Activated CD8-positive, alpha-beta T cell treated with anti-CD3 and anti-CD28 coated beads, Interleukin-2, amount 10 ng/mL, durations not matched to agents 7 days and 5 days (primary cell): ENCODE results near the gene REPS2. TPM values are rescaled to one million over a fixed set of nuclear protein-coding genes. Genes with fewer than 3 reads are reported as not detected.

Experiments
- ATAC-seq: fragments of 150-1000 bp; cut with Tn5 transposase; one replicate; pipeline ENCODE4 v1.10.0; 2021; ENCODE audit warnings: moderate library complexity
- CTCF ChIA-PET: fragments of 350-600 bp; sonication (Branson Sonifier 250); formaldehyde crosslinking; loops from one replicate; lab custom pipeline; 2021; ENCODE audit warnings: antibody characterized with exemption; lab: Charles Lee
- POLR2A ChIA-PET: fragments of 350-600 bp; sonication (Branson Sonifier 250); formaldehyde crosslinking; loops from one replicate; lab custom pipeline; 2021; ENCODE audit warnings: antibody characterized with exemption; lab: Charles Lee
- DNase-seq: peaks from one replicate; pipeline ENCODE4 v3.0.0-alpha.2; 2020
- H3K27ac Mint-ChIP-seq: one replicate; pipeline ENCODE4 v1.8.0; 2021; ENCODE audit warnings: mild to moderate bottlenecking, mixed read lengths
- H3K27me3 Mint-ChIP-seq: one replicate; pipeline ENCODE4 v1.8.0; 2021; ENCODE audit warnings: low read depth, mixed read lengths
- H3K36me3 Mint-ChIP-seq: one replicate; pipeline ENCODE4 v1.8.0; 2021; ENCODE audit warnings: low read depth, mixed read lengths
- H3K4me1 Mint-ChIP-seq: one replicate; pipeline ENCODE4 v1.8.0; 2021; ENCODE audit warnings: low read depth, mixed read lengths
- H3K4me3 Mint-ChIP-seq: one replicate; pipeline ENCODE4 v1.8.0; 2021; ENCODE audit warnings: mild to moderate bottlenecking, mixed read lengths
- H3K9me3 Mint-ChIP-seq: one replicate; pipeline ENCODE4 v1.8.0; 2022; ENCODE audit warnings: mixed read lengths; ENCODE audit not compliant: insufficient read depth
- total RNA-seq, 2 experiments: library from RNA; stranded (reverse); gene quantifications; one replicate each; pipeline ENCODE4 v1.2.3, GENCODE V29; 2021

The REPS2 gene
- total RNA-seq, 2 experiments from 2014 or later, result not detected

- no peak for DNase-seq
- ChIA-PET POLR2A (no interaction called here), CTCF (no interaction called here)
- Mint-ChIP-seq H3K27ac (no peak overlapping the region), H3K27me3 (peaks cover 12% of the 10 kb centered on the region), H3K4me3 (no peak overlapping the region), H3K9me3 (no peaks in the 10 kb centered on the region), H3K36me3 (no peaks in the 10 kb centered on the region), H3K4me1 (peaks cover 6% of the 10 kb centered on the region)
- ATAC-seq, result no peak
These were observed 128.5 kb downstream of the REPS2 start for GRCh38 chrX:17075004-17075403.

GRCh38 chrX:17077361-17077760 is 130.9 kb downstream of the REPS2 start:
- Mint-ChIP-seq H3K4me1 (peaks cover 6% of the 10 kb centered on the region), H3K27ac (no peak overlapping the region), H3K4me3 (no peak overlapping the region), H3K27me3 (peaks cover 15% of the 10 kb centered on the region), H3K9me3 (no peaks in the 10 kb centered on the region), H3K36me3 (no peaks in the 10 kb centered on the region)
- ChIA-PET POLR2A (no interaction called here), CTCF (interaction anchor here (1.8 kb wide), 1 partner anchor 195 kb away, joined by 4 read pairs; no protein-coding TSS in a partner anchor)
- ATAC-seq (no peak), DNase-seq (no peak)

DNA sequence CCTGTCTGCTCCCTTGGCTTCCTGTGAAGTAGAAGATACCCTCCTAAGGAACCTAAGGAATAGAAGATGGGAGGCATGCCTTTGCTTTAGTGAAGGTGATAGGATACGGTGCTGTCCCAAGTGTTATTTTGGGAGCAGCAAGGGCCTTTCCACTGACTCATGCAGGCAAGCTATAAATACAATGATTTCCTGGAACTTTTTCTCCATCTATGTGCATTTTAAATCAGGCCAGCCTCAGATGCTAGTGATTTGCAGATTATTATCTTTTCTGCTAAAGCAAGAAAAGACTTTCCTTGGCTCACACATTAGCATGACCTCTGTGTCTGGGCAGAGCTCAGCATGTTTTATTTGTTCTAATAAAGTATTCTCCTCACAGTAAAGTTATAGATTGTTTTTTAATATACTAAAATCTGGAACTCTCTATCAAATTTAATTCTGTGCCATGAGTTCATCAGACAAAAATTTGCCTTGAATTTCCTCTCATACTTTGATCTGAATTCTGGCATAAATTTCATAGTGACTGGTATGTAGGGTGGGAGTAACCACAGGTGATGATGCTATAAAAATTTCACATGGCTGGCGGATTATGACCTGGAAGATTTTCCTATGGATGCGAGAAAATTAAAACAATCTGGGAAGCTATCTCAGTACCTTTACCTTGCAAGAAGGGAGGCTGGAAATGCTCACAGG is 131.7 kb downstream of the REPS2 start:
- POLR2A ChIA-PET, result no interaction called here
- no peak for DNase-seq
- Mint-ChIP-seq H3K36me3 (no peaks in the 10 kb centered on the region), H3K27ac (no peak overlapping the region), H3K4me3 (no peak overlapping the region), H3K27me3 (peaks cover 14% of the 10 kb centered on the region), H3K9me3 (no peaks in the 10 kb centered on the region), H3K4me1 (peaks cover 6% of the 10 kb centered on the region)
- no peak for ATAC-seq
- CTCF ChIA-PET, result no interaction called here

DNA sequence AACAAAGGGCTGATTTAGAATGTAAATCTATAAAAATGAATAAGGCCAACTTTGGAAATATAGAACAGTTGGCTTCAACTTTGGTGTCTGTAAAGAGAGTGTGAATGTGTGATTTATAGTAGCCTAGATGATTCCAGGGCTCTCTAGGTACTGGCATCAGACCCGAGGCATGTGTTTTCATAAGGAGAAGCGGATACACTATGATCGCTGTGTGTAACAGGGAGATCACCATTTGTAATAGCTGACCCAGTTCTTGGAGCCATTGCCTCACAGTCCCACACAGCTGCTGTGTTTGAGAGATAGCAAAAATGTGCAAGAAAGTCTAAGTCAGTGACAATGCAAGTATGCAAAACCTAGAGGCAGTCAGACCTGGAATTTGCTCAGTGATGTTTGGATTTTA is 135.1 kb downstream of the REPS2 start:
- ChIA-PET POLR2A (no interaction called here), CTCF (interaction anchor here (1.9 to 2.0 kb wide), 2 partner anchors 35 to 199 kb away, joined by 6 to 7 read pairs; no protein-coding TSS in a partner anchor)
- Mint-ChIP-seq H3K36me3 (no peaks in the 10 kb centered on the region), H3K27ac (no peak overlapping the region), H3K9me3 (no peaks in the 10 kb centered on the region), H3K27me3 (peaks cover 6% of the 10 kb centered on the region), H3K4me3 (no peak overlapping the region), H3K4me1 (no peaks in the 10 kb centered on the region)
- ATAC-seq (no peak), DNase-seq (no peak)

DNA sequence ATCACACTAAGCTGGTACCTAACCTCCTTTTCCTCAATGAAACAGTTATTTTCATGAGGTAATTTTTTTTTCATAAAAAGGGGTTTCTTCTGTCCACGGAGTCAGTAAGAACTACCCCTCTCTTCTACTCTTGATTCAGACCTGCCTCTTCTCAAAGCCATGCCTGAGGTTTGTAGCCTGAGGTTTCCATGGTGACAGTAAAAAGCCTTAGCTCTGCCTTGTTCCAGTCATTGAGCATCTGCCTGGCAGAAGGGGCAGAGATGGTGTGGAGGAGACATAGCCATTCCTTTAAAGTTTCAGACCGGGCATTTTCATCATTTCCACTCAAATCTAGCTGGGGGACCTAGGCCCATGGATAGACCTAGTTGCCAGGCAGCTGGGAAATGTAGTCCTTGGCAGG is 135.5 kb downstream of the REPS2 start:
- no peaks in the 10 kb centered on the region for H3K4me1 Mint-ChIP-seq
- no peak for ATAC-seq
- no peaks in the 10 kb centered on the region for H3K36me3 Mint-ChIP-seq
- no peak overlapping the region for H3K4me3 Mint-ChIP-seq
- POLR2A ChIA-PET, result no interaction called here
- CTCF ChIA-PET, result interaction anchor here (1.9 to 2.0 kb wide), 2 partner anchors 35 to 199 kb away, joined by 6 to 7 read pairs; no protein-coding TSS in a partner anchor
- no peaks in the 10 kb centered on the region for H3K9me3 Mint-ChIP-seq
- no peak overlapping the region for H3K27ac Mint-ChIP-seq
- H3K27me3 Mint-ChIP-seq, result peaks cover 6% of the 10 kb centered on the region
- DNase-seq, result no peak

DNA sequence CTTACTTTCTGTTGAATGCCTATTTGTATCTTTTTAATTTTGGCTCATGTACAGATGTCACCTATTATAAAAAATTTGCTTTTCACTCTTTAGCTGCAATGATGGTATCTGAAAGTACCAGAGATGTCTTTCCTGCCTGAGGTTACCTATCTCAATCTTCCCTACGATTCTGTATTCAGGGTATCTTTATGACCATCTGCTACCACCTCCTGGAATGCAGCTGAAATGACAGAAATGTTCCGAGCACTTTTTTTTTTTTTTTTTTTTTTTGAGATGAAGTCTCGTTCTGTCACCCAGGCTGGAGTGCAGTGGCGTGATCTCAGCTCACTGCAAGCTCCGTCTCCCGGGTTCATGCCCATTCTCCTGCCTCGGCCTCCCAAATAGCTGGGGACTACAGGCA is 136.4 kb downstream of the REPS2 start:
- peaks cover 8% of the 10 kb centered on the region for H3K27me3 Mint-ChIP-seq
- ChIA-PET CTCF (interaction anchor here (1.1 to 2.0 kb wide), 3 partner anchors 36 to 256 kb away, joined by 3 to 7 read pairs (median 6); no protein-coding TSS in a partner anchor), POLR2A (no interaction called here)
- H3K9me3 Mint-ChIP-seq, result no peaks in the 10 kb centered on the region
- DNase-seq, result no peak
- no peak overlapping the region for H3K4me3 Mint-ChIP-seq
- H3K27ac Mint-ChIP-seq, result no peak overlapping the region
- no peak for ATAC-seq
- H3K4me1 Mint-ChIP-seq, result no peaks in the 10 kb centered on the region
- H3K36me3 Mint-ChIP-seq, result no peaks in the 10 kb centered on the region

DNA sequence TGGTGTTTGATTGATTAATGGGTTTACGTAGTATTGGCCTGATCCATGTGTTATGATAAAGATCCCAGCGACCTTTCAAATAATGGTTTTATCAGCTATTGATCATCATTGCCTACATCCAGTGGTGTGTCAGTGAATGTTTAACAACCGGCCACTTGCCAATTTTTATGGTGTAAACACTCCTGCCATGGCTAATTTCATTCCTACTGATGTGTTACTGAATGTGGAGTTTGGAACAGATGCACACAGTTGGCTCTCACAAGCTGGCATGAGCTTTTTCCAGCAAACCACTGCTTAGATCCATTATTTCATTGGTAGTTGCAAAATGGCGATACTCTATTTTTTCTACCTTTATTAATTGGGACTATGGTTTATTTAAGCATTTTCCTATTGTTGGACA is 139.9 kb downstream of the REPS2 start:
- H3K4me3 Mint-ChIP-seq, result no peak overlapping the region
- H3K27ac Mint-ChIP-seq, result no peak overlapping the region
- DNase-seq, result no peak
- peaks cover 5% of the 10 kb centered on the region for H3K27me3 Mint-ChIP-seq
- no peaks in the 10 kb centered on the region for H3K9me3 Mint-ChIP-seq
- no peaks in the 10 kb centered on the region for H3K36me3 Mint-ChIP-seq
- no peak for ATAC-seq
- H3K4me1 Mint-ChIP-seq, result no peaks in the 10 kb centered on the region
- CTCF ChIA-PET, result no interaction called here
- POLR2A ChIA-PET, result no interaction called here

- no peaks in the 10 kb centered on the region for H3K4me1 Mint-ChIP-seq
- ChIA-PET POLR2A (no interaction called here), CTCF (no interaction called here)
- no peak overlapping the region for H3K27ac Mint-ChIP-seq
- no peak overlapping the region for H3K4me3 Mint-ChIP-seq
- H3K9me3 Mint-ChIP-seq, result no peaks in the 10 kb centered on the region
- ATAC-seq (no peak), DNase-seq (no peak)
- H3K36me3 Mint-ChIP-seq, result no peaks in the 10 kb centered on the region
- no peaks in the 10 kb centered on the region for H3K27me3 Mint-ChIP-seq
These were observed 148.7 kb downstream of the REPS2 start for GRCh38 chrX:17095161-17095560.

GRCh38 chrX:17098516-17099247 is 152.2 kb downstream of the REPS2 start:
- Mint-ChIP-seq H3K27ac (no peak overlapping the region), H3K36me3 (no peaks in the 10 kb centered on the region), H3K27me3 (no peaks in the 10 kb centered on the region), H3K4me3 (no peak overlapping the region), H3K4me1 (no peaks in the 10 kb centered on the region), H3K9me3 (no peaks in the 10 kb centered on the region)
- ATAC-seq, result no peak
- CTCF ChIA-PET, result no interaction called here
- no peak for DNase-seq
- POLR2A ChIA-PET, result no interaction called here

DNA sequence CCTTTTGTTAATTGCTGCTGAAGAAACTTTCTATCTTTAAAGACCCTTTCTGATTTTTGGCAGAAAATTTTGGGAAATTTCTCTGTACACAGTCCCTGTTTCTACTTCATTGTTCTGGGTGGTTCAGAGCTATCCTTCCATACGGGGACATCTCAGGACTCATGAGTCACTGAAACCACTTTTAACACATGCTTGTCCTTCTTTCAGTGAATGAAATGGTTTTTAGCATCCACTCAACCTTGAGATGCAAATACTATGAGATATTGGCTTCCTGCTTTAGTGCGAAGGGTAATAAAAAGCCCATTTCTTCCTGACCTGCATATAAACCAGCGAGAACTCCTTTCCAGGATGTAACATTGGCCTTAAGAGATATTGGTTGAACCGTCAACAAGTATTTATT is 158.0 kb downstream of the REPS2 start:
- ATAC-seq, result no peak
- ChIA-PET POLR2A (no interaction called here), CTCF (no interaction called here)
- Mint-ChIP-seq H3K9me3 (no peaks in the 10 kb centered on the region), H3K27me3 (no peaks in the 10 kb centered on the region), H3K27ac (no peak overlapping the region), H3K4me1 (no peaks in the 10 kb centered on the region), H3K36me3 (no peaks in the 10 kb centered on the region), H3K4me3 (no peak overlapping the region)
- no peak for DNase-seq

DNA sequence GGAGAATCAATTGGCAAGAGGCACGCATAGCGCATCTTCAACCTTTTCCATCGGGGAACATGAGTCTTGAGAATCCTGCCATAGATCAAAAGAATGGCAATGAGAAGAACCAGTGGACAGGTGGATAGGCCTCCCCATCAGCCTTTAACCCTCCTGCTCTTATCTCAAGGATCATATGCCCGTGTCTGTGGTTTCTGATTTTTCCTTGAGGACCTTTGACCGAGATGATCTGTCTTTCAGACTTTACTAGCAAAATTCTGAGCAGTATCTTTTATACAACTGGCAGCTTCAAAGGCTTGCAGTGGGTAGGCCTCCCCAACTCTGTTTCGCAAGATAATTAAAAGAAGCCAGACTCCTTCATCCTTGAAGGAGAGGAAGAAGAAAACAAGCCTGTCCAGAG is 174.4 kb downstream of the REPS2 start:
- ChIA-PET CTCF (interaction anchor here (0.7 kb wide), 1 partner anchor 1707 kb away, joined by 3 read pairs; no protein-coding TSS in a partner anchor), POLR2A (no interaction called here)
- Mint-ChIP-seq H3K27ac (no peak overlapping the region), H3K4me3 (no peak overlapping the region), H3K36me3 (no peaks in the 10 kb centered on the region), H3K4me1 (no peaks in the 10 kb centered on the region), H3K27me3 (no peaks in the 10 kb centered on the region), H3K9me3 (no peaks in the 10 kb centered on the region)
- DNase-seq, result no peak
- ATAC-seq, result no peak

GRCh38 chrX:17154001-17154400 is 207.5 kb downstream of the REPS2 start:
- Mint-ChIP-seq H3K4me3 (no peak overlapping the region), H3K9me3 (no peaks in the 10 kb centered on the region), H3K4me1 (no peaks in the 10 kb centered on the region), H3K27ac (no peak overlapping the region), H3K36me3 (no peaks in the 10 kb centered on the region), H3K27me3 (no peaks in the 10 kb centered on the region)
- CTCF ChIA-PET, result no interaction called here
- DNase-seq (no peak), ATAC-seq (no peak)
- POLR2A ChIA-PET, result no interaction called here
